ENCODE measurements around the gene RHBG. TPM values are rescaled to one million over a fixed set of nuclear protein-coding genes. Genes with fewer than 3 reads are reported as not detected.
"Not testable (repeated sequence)": the region's sequence is repeated elsewhere in the genome, so short reads cannot be mapped to it uniquely, and the experiment has no call there.

The RHBG gene
- total RNA-seq, 1 donor: not detected

DNA sequence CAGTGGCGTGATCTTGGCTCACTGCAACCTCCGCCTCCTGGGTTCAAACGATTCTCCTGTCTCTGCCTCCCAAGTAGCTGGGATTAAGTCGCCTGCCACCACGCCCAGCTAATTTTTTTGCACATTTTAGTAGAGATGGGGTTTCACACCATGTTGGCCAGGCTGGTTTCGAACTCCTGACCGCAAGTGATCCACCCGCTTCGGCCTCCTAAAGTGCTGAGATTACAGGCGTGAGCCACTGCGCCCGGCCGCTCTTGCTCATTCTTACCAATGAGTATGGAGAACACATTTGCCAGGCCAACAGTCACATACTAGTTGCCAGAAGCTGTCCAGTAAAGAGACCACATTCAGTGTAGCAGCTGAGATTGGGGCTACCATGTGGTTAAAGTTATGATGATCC, 16.5 kb upstream of the RHBG start:
- not testable (repeated sequence) for H3K9me3 ChIP-seq (ENCODE audit: low read depth, low read length); H3K4me3 ChIP-seq (ENCODE audit: low read length); H3K4me1 ChIP-seq (ENCODE audit: insufficient read depth, low read length)

DNA sequence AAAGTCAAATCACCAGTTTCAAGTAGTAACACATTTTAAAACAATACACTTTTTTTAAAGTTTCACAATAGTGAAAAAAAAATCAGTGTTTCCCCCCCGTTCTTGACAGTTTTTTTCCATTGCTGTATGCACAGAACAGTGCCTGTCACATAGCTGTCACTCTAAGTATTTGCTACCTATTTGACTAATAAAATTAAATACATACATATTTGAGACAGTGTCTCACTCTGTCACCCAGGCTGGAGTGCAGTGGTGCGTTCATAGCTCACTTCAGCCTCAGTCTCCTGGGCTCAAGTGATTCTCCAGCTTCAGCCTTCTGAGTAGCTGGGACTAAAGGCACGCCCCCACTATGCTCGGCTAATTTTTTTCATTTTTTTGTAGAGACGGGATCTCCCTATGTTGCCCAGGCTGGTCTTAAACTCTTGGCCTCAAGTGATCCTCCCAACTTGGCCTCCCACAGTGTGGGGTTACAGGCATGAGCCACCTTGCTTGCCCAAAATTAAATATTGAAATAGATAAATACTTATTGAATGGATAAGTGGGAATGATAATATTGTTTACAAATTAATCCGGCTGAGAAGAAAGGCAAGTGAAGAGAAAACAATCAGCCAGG, 12.6 kb upstream of the RHBG start:
- H3K9me3 ChIP-seq (ENCODE audit: low read depth, low read length): no peaks in the 10 kb centered on the region
- peaks cover 6% of the 10 kb centered on the region for H3K4me1 ChIP-seq (ENCODE audit: insufficient read depth, low read length)
- H3K4me3 ChIP-seq (ENCODE audit: low read length): no peak overlapping the region
- H3K27me3 ChIP-seq (ENCODE audit: insufficient read depth, low read length): peaks cover 4% of the 10 kb centered on the region

More for the DNA sequence above, 16.5 kb upstream of the RHBG start:
- H3K27me3 ChIP-seq (ENCODE audit: insufficient read depth, low read length): not testable (repeated sequence)

DNA sequence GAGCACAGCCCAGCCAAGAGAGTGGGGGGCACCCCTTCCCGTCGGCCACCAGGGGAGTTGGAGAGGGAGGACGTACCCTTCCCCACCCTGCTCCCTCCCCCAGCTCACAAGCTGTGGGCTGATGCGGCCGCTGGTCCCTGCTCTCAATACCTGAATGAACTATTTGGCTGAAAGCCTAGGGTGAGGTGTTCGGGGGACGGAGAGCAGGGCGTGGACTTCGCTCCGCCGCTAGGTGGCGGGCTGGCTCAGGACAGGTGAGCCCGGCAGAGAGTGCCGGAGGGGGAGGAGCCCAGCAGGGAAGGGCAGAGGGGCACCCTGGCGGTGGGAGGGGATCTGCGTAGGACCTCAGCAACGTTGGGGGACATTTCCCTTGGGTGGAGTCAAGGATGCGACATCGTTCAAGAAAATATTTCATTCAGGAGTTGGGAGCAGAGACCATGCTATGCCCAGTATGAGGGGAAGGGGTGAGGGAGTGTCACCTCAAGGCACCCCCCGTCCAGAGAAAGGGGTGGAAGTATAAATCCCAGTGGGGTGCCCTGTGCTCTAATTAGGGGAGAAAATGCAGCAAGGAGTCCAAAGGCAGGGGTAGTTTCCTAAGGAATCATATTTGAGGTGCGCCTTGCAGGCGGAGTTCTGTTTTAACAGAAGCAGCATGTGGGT, 12.0 kb upstream of the RHBG start:
- peaks cover 4% of the 10 kb centered on the region for H3K27me3 ChIP-seq (ENCODE audit: insufficient read depth, low read length)
- H3K9me3 ChIP-seq (ENCODE audit: low read depth, low read length): no peaks in the 10 kb centered on the region
- no peak overlapping the region for H3K4me3 ChIP-seq (ENCODE audit: low read length)
- peaks cover 6% of the 10 kb centered on the region for H3K4me1 ChIP-seq (ENCODE audit: insufficient read depth, low read length)

DNA sequence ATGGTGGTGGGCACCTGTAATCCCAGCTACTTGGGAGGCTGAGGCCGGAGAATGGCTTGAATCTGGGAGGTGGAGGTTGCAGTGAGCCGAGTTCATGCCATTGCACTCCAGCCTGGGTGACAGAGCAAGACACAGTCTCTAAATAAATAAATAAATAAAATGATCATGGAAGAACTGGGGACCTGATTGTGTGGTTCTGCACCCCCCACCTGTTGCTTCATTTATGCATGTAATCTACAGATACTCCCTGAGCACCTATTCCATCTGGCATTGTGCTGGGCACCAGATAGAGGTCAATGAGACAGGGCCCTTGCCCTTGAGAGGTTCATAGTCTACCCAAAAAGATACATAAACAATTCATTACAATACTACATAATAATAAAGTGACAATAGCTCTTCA, 11.0 kb upstream of the RHBG start:
- Histone ChIP-seq H3K9me3 (ENCODE audit: low read depth, low read length) (no peaks in the 10 kb centered on the region), H3K4me1 (ENCODE audit: insufficient read depth, low read length) (peaks cover 6% of the 10 kb centered on the region), H3K27me3 (ENCODE audit: insufficient read depth, low read length) (peaks cover 4% of the 10 kb centered on the region), H3K4me3 (ENCODE audit: low read length) (no peak overlapping the region)

DNA sequence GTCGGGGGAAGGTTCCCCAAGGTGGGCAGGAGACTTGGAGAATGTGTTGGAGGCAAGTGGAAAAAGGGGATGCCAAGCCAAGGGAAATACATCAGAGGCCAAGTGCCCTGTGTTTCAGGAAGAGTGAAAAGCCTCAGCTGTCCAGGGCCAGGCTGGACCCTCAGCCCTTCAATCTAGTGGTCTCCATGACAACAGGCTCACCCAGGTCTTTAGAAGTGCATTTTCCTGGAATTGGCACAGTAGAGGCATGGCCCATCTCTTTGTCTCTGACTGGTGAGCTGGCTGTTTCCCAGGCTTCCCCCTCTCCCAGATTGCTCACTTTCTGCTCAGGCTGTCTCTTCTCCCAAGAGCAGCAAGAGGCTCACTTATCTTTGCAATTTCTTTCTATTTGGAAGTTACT, 10.4 kb upstream of the RHBG start:
- Histone ChIP-seq H3K4me1 (ENCODE audit: insufficient read depth, low read length) (peaks cover 6% of the 10 kb centered on the region), H3K4me3 (ENCODE audit: low read length) (no peak overlapping the region), H3K27me3 (ENCODE audit: insufficient read depth, low read length) (peaks cover 4% of the 10 kb centered on the region), H3K9me3 (ENCODE audit: low read depth, low read length) (no peaks in the 10 kb centered on the region)

DNA sequence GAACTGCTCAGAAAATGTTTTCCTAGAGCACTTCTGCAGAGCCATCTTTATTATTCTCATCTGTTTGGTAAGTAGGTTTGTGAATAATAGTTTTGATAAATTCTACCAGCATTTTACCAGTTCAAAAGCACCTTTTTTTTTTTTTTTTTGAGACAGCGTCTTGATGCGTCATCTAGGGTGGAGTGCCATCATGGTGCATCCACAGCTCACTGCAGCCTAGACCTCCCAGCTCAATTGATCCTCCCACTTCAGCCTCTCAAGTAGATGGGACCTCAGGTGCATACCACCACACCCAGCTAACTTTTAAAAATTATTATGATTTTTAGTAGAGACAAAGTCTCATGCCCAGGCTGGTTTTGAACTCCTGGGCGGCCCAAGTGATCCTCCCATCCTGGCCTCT, 9.8 kb upstream of the RHBG start:
- peaks cover 6% of the 10 kb centered on the region for H3K4me1 ChIP-seq (ENCODE audit: insufficient read depth, low read length)
- peaks cover 8% of the 10 kb centered on the region for H3K27me3 ChIP-seq (ENCODE audit: insufficient read depth, low read length)
- no peak overlapping the region for H3K4me3 ChIP-seq (ENCODE audit: low read length)
- H3K9me3 ChIP-seq (ENCODE audit: low read depth, low read length): no peaks in the 10 kb centered on the region

DNA sequence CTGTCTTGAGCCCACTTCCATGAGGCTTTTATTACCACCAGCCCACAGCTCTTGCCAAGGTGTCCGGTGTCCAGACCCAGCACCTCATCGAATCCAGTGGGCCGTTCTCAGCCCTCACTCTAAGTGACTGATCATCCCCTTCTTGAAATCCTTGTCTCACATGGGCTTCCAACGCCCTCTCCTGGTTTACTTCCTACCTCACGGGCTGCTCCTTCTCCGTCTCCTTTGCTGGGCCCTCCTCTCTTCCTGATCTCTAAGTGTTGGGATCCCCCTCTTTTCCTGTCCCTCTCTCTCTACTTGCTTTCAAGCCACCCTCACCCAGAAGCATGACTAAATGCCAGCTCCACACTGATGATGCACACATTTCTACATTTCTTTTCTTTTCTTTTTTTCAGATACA, 9.0 kb upstream of the RHBG start:
- peaks cover 13% of the 10 kb centered on the region for H3K27me3 ChIP-seq (ENCODE audit: insufficient read depth, low read length)
- peaks cover 6% of the 10 kb centered on the region for H3K4me1 ChIP-seq (ENCODE audit: insufficient read depth, low read length)
- H3K4me3 ChIP-seq (ENCODE audit: low read length): no peak overlapping the region
- H3K9me3 ChIP-seq (ENCODE audit: low read depth, low read length): no peaks in the 10 kb centered on the region

DNA sequence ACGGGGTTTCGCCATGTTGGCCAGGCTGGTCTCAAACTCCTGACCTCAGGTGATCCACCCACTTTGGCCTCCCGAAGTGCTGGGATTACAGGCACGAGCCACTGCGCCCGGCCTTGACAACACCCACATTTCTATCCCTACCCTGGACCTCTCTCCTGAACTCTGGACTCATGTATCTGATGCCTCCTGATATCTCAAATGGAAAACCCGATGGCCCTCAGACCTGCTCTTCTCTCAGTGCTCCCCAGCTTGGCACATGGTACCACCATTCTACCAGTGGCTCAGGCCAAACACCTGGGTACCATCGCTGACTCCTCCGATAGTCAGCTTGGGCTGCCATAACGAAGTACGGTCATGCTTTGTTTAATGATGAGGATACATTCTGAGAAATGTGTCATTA, 8.5 kb upstream of the RHBG start:
- Histone ChIP-seq H3K9me3 (ENCODE audit: low read depth, low read length) (no peaks in the 10 kb centered on the region), H3K4me3 (ENCODE audit: low read length) (no peak overlapping the region), H3K27me3 (ENCODE audit: insufficient read depth, low read length) (peaks cover 15% of the 10 kb centered on the region), H3K4me1 (ENCODE audit: insufficient read depth, low read length) (peaks cover 6% of the 10 kb centered on the region)

DNA sequence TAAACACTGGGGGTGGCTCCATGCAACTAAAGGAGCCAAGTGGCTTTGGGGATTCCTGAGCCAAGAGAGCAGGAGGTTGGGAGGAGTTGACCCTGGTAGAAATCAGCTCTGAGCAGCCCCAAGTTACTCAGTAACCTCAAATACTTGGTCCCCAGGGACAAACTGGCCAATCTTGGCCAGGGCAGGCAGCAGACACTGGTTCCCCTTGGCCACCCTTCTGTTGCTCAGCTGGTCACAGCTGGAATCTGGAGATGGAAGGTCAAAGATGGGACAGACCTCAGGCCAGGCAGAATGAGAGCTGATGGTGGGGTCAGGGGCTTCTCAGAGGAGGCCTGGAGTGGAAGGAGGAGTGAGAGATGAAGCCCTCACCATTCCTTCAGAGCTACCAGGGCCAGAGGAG, 3.3 kb upstream of the RHBG start:
- Histone ChIP-seq H3K4me1 (ENCODE audit: insufficient read depth, low read length) (peaks cover 12% of the 10 kb centered on the region), H3K9me3 (ENCODE audit: low read depth, low read length) (no peaks in the 10 kb centered on the region), H3K27me3 (ENCODE audit: insufficient read depth, low read length) (peaks cover 25% of the 10 kb centered on the region), H3K4me3 (ENCODE audit: low read length) (no peak overlapping the region)

DNA sequence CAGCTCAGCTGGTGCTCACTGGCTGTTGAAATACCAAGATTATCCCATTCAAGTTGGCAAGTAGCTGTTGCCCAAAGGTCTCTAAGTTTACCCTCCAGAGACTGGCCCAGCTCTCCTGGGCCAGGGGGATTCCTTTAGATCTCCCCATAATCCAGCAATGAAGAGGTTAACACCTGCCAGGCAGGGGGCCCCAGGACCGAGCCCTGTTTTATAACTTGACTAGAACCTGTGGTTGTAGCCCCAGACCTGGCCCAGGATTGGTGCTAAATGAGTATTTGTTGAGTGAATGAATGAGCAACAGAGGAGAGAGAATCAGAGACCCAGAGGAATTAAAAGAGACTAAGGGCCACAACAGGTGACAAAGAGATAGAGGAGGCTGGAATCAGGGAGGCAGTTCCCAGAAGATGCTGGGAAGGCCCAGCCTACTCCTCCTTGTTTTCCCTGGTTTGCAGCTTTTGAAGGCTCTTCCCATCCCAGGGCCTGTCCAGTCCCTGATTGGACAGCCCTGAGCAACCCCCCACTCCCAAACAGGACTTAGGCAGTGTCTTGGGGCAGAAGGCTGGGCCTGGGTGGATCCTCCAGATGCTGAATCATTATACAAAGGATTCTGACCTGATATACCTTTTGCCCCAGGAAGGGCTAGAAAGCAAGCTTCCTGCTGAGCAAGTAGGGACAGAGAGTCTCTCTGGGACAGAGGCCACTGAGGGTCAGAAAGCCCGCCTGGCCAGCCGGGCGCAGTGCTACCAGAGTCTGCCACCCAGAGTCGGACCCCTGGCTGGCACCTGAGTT, 2.4 kb upstream of the RHBG start:
- no peak overlapping the region for H3K4me3 ChIP-seq (ENCODE audit: low read length)
- H3K9me3 ChIP-seq (ENCODE audit: low read depth, low read length): no peaks in the 10 kb centered on the region
- H3K4me1 ChIP-seq (ENCODE audit: insufficient read depth, low read length): peaks cover 17% of the 10 kb centered on the region
- peaks cover 25% of the 10 kb centered on the region for H3K27me3 ChIP-seq (ENCODE audit: insufficient read depth, low read length)

DNA sequence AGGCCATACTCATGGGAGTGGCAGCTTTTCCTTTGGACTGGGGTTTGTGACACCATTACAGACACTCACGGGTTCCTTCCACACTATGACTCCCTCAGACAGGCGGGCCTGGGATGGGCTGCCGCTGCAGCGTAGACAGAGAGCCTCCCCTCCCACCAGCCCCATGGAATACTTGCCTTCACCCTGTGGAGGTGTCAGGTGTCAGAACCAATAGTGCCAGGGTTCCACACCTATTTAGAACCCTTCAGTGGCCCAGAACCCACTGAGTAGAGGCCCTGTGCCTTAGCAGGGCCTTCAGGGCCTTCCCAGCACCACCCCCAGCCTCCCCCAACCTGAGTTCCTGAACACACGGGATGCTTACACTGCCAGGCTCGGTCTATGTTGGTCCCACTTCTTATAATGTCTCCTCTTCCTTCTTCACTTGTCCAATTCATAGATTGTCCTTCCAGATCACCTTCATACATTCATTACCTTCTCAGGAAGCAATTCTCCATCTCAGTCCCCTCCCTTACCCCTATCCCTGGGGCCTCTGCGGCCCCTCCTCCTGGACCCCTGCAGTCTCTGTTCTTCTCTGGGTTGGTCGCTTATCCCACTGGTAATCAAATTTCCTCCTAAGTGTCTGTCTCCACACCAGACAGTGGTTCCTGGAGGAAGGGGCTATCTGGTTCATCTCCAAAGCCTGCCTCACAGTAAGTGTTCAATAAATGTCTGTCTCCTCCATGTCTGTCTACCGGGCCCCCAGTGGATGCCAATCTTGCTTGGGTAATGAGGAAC, 1.4 kb upstream of the RHBG start:
- Histone ChIP-seq H3K4me1 (ENCODE audit: insufficient read depth, low read length) (peaks cover 27% of the 10 kb centered on the region), H3K27me3 (ENCODE audit: insufficient read depth, low read length) (peaks cover 25% of the 10 kb centered on the region), H3K4me3 (ENCODE audit: low read length) (no peak overlapping the region), H3K9me3 (ENCODE audit: low read depth, low read length) (no peaks in the 10 kb centered on the region)

DNA sequence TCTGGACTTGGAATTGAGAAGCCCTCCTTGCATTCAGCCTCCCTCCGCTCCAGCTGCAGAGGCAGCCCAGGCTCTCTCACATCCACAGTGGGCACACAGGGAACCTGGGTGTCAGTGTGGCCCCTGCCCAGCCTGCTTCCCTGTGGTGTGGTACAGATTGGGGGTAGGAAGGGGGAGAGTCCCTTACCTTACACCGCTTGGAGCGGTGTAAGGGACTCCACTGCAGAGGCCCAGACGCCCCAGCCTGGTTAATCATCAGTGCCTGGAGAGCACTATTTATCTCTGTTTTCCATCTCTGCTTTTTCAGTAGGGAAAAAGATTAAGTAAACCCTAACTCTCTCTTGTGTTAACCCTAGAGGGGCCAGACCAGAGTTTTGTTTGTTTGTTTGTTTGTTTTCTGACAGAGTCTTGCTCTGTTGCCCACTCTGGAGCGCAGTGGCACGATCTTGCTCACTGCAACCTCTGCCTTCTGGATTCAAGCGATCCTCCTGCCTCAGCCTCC, 803 bp upstream of the RHBG start:
- H3K9me3 ChIP-seq (ENCODE audit: low read depth, low read length): no peaks in the 10 kb centered on the region
- no peak overlapping the region for H3K4me3 ChIP-seq (ENCODE audit: low read length)
- H3K27me3 ChIP-seq (ENCODE audit: insufficient read depth, low read length): peaks cover 25% of the 10 kb centered on the region
- H3K4me1 ChIP-seq (ENCODE audit: insufficient read depth, low read length): peaks cover 27% of the 10 kb centered on the region

DNA sequence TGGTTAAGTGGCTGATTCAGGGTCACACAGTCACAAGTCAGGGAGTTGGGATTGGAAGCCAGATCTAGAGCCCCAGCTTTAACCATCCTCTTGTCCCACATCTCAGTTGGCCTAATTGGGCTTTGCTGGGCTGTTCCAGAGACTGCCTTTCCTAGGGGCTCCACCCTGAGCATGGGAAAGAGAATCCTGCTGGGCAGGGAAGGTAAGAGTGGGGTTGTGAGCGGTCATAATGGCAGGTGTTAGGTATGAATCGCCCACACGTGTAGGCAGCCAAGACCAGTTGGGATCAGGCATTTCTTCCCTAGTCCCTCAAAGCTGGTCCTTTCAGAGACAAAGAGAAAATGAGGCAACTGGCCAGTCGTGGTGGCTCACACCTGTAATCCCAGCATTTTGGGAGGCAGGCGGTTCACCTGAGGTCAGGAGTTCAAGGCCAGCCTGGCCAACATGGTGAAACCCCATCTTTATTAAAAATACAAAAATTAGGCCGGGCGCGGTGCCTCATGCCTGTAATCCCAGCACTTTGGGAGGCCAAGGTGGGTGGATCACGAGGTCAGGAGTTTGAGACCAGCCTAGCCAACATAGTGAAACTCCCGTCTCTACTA, 775 bp downstream of the RHBG start:
- H3K27me3 ChIP-seq (ENCODE audit: insufficient read depth, low read length): peaks cover 24% of the 10 kb centered on the region

DNA sequence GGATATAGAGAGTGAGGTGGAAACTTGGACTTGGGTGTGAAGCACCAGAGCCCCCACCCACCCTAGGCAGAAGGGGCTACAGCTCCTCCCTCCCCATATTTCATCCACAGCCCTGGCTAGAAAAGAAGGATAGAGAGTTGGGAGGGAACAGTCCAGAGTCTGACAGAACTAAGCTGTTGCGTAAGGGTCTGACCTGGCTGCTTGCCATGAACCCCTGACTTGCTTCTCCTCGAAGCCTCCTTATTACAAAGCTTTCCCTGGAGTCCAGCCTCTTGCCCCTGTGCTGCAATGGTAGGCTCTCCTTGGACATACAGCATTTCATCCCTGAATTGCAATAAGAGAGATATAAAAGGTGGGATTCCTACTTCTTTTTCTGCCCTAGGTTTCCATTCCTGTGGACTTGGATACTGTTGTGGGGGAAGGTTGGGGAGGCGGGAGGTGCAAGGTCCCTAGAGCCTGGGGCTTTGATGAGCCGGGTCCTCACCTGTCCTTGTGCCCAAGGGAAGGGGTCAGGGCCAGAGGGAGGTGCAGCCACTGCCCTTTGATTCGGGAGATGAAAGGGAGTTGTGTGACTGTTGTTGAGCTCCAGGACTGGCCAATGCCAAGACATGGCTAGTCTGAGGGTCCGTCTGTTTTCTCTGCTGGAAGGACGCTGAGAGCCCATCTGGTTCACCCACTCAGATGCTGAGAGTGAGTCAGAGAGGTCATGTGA, 2.7 kb downstream of the RHBG start:
- Histone ChIP-seq H3K27me3 (ENCODE audit: insufficient read depth, low read length) (peaks cover 20% of the 10 kb centered on the region), H3K4me3 (ENCODE audit: low read length) (no peak overlapping the region), H3K9me3 (ENCODE audit: low read depth, low read length) (no peaks in the 10 kb centered on the region), H3K4me1 (ENCODE audit: insufficient read depth, low read length) (peaks cover 42% of the 10 kb centered on the region)

More for the DNA sequence above, 775 bp downstream of the RHBG start:
- H3K4me1 ChIP-seq (ENCODE audit: insufficient read depth, low read length): peaks cover 27% of the 10 kb centered on the region
- H3K9me3 ChIP-seq (ENCODE audit: low read depth, low read length); H3K4me3 ChIP-seq (ENCODE audit: low read length): not testable (repeated sequence)

All from mononuclear cell (primary cell).